ENCODE results near the gene LKAAEAR1. TPM values are rescaled to one million over a fixed set of nuclear protein-coding genes. Genes with fewer than 3 reads are reported as not detected.

LKAAEAR1 gene
- total and polyA plus RNA-seq, 2 of the 13 experiments (the other 11 are each of a cell fraction or from before 2014, with no cell fraction given): not detected

DNA sequence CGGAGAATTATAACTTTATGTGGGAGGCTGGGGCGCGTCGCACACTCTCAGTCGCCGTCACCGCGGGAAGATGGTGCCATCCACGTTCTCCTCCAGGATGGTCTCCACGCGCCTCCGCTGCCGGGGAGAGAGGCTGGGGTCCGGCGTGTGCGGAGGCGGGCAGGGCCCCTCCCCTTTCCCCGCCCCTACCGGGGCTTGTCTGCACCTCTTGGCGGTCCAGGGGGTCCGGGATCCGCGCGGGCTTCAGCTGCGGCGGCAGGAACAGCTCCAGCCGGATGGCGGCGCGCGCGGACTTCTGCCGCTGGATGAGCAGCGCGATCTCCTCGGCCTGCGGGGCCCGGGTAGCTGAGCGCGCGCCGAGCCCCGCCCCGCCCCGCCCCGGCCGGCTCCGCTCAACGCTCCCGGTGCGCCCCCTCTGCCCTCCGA, 807 bp downstream of the LKAAEAR1 start (continued):
- TF ChIP-seq, protein P1, sequence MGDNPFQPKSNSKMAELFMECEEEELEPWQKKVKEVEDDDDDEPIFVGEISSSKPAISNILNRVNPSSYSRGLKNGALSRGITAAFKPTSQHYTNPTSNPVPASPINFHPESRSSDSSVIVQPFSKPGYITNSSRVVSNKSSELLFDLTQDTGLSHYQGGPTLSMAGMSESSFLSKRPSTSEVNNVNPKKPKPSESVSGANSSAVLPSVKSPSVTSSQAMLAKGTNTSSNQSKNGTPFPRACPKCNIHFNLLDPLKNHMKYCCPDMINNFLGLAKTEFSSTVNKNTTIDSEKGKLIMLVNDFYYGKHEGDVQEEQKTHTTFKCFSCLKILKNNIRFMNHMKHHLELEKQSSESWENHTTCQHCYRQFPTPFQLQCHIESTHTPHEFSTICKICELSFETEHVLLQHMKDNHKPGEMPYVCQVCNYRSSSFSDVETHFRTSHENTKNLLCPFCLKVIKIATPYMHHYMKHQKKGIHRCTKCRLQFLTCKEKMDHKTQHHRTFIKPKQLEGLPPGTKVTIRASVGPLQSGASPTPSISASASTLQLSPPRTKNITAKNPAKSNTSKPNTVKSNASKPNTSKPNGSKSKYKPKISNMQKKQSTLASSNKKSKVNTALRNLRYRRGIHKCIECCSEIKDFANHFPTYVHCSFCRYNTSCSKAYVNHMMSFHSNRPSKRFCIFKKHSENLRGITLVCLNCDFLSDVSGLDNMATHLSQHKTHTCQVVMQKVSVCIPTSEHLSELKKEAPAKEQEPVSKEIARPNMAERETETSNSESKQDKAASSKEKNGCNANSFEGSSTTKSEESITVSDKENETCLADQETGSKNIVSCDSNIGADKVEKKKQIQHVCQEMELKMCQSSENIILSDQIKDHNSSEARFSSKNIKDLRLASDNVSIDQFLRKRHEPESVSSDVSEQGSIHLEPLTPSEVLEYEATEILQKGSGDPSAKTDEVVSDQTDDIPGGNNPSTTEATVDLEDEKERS (CRISPR knock-in tag; IDR thresholded peaks at IDR 0.05): no peak
- TF ChIP-seq MEIS1 (CRISPR knock-in tag; IDR thresholded peaks at IDR 0.05; ENCODE audit: borderline replicate concordance): no peak
- TF ChIP-seq SPEN (CRISPR knock-in tag; IDR thresholded peaks at IDR 0.05; ENCODE audit: low read depth): peak; percentile 46; the same call in 1 of the 2 replicates
- TF ChIP-seq ZNF274 (CRISPR knock-in tag; IDR thresholded peaks at IDR 0.05): no peak
- TF ChIP-seq SNAI1 (CRISPR knock-in tag; IDR thresholded peaks at IDR 0.05; ENCODE audit: borderline replicate concordance): no peak
- no peak for TF ChIP-seq HMG20A (CRISPR knock-in tag; IDR thresholded peaks at IDR 0.05; ENCODE audit: borderline replicate concordance)
- TF ChIP-seq ZNF17 (CRISPR knock-in tag; IDR thresholded peaks at IDR 0.05): no peak
- TF ChIP-seq SP4 (CRISPR knock-in tag; IDR thresholded peaks at IDR 0.05): peak; percentile 42; the same call in 1 of the 2 replicates
- TF ChIP-seq MED8 (CRISPR knock-in tag; IDR thresholded peaks at IDR 0.05; ENCODE audit: insufficient replicate concordance): no peak
- no peak for TF ChIP-seq SP1 (IDR thresholded peaks at IDR 0.05)
- TF ChIP-seq SP1 (CRISPR knock-in tag; IDR thresholded peaks at IDR 0.05): no peak
- TF ChIP-seq, protein P2, sequence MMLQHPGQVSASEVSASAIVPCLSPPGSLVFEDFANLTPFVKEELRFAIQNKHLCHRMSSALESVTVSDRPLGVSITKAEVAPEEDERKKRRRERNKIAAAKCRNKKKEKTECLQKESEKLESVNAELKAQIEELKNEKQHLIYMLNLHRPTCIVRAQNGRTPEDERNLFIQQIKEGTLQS (CRISPR knock-in tag; IDR thresholded peaks at IDR 0.05): no peak
- TF ChIP-seq ZNF3 (CRISPR knock-in tag; IDR thresholded peaks at IDR 0.05): no peak
- TF ChIP-seq, protein P3, sequence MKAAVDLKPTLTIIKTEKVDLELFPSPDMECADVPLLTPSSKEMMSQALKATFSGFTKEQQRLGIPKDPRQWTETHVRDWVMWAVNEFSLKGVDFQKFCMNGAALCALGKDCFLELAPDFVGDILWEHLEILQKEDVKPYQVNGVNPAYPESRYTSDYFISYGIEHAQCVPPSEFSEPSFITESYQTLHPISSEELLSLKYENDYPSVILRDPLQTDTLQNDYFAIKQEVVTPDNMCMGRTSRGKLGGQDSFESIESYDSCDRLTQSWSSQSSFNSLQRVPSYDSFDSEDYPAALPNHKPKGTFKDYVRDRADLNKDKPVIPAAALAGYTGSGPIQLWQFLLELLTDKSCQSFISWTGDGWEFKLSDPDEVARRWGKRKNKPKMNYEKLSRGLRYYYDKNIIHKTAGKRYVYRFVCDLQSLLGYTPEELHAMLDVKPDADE (CRISPR knock-in tag; IDR thresholded peaks at IDR 0.05): no peak
- no peak for TF ChIP-seq CCDC6 (CRISPR knock-in tag; IDR thresholded peaks at IDR 0.05)
- no peak; the same call in 1 of the 2 replicates for TF ChIP-seq HES4 (CRISPR knock-in tag; IDR thresholded peaks at IDR 0.05; ENCODE audit: borderline replicate concordance)
- TF ChIP-seq, protein P4, sequence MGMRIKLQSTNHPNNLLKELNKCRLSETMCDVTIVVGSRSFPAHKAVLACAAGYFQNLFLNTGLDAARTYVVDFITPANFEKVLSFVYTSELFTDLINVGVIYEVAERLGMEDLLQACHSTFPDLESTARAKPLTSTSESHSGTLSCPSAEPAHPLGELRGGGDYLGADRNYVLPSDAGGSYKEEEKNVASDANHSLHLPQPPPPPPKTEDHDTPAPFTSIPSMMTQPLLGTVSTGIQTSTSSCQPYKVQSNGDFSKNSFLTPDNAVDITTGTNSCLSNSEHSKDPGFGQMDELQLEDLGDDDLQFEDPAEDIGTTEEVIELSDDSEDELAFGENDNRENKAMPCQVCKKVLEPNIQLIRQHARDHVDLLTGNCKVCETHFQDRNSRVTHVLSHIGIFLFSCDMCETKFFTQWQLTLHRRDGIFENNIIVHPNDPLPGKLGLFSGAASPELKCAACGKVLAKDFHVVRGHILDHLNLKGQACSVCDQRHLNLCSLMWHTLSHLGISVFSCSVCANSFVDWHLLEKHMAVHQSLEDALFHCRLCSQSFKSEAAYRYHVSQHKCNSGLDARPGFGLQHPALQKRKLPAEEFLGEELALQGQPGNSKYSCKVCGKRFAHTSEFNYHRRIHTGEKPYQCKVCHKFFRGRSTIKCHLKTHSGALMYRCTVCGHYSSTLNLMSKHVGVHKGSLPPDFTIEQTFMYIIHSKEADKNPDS (CRISPR knock-in tag; IDR thresholded peaks at IDR 0.05): no peak
- TF ChIP-seq DNMT1 (CRISPR knock-in tag; IDR thresholded peaks at IDR 0.05): no peak
- TF ChIP-seq, protein P5, sequence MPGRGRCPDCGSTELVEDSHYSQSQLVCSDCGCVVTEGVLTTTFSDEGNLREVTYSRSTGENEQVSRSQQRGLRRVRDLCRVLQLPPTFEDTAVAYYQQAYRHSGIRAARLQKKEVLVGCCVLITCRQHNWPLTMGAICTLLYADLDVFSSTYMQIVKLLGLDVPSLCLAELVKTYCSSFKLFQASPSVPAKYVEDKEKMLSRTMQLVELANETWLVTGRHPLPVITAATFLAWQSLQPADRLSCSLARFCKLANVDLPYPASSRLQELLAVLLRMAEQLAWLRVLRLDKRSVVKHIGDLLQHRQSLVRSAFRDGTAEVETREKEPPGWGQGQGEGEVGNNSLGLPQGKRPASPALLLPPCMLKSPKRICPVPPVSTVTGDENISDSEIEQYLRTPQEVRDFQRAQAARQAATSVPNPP (CRISPR knock-in tag; IDR thresholded peaks at IDR 0.05): no peak
- TF ChIP-seq, protein P6, sequence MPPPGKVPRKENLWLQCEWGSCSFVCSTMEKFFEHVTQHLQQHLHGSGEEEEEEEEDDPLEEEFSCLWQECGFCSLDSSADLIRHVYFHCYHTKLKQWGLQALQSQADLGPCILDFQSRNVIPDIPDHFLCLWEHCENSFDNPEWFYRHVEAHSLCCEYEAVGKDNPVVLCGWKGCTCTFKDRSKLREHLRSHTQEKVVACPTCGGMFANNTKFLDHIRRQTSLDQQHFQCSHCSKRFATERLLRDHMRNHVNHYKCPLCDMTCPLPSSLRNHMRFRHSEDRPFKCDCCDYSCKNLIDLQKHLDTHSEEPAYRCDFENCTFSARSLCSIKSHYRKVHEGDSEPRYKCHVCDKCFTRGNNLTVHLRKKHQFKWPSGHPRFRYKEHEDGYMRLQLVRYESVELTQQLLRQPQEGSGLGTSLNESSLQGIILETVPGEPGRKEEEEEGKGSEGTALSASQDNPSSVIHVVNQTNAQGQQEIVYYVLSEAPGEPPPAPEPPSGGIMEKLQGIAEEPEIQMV (CRISPR knock-in tag; IDR thresholded peaks at IDR 0.05; ENCODE audit: low read depth): no peak
- TF ChIP-seq CBX1 (IDR thresholded peaks at IDR 0.05; ENCODE audit: low read depth): no peak
- TF ChIP-seq ZNF629 (CRISPR knock-in tag; conservative IDR thresholded peaks at IDR 0.05): no peak
- no peak for TF ChIP-seq ZNF256 (CRISPR knock-in tag; conservative IDR thresholded peaks at IDR 0.05)

Data from HepG2 (cell line).